MM.1S (cell line): ENCODE results near the gene MCU.

Experiments used
- DNase-seq: peaks from one replicate; pipeline ENCODE4 v3.0.0-alpha.2; 2015
- H2AFZ ChIP-seq: fragments of 300-600 bp; sonication (generic); 2 replicates; pipeline ENCODE4 v1.6.0; 2016; ENCODE audit warnings: antibody characterized with exemption, low read length
- H3F3A ChIP-seq: fragments of 300-600 bp; sonication (generic); 2 replicates; pipeline ENCODE4 v1.6.1; 2016; ENCODE audit warnings: mild to moderate bottlenecking, antibody characterized with exemption, low read length, moderate library complexity, mixed read lengths; ENCODE audit not compliant: insufficient read depth
- H3K27ac ChIP-seq: fragments of 300-600 bp; sonication (generic); 2 replicates; pipeline ENCODE4 v1.5.1; 2016; ENCODE audit warnings: mild to moderate bottlenecking, low read length
- H3K27me3 ChIP-seq: fragments of 300-600 bp; sonication (generic); replicated peaks from 2 replicates; pipeline ENCODE4 v1.6.0; 2016; ENCODE audit warnings: low read length; ENCODE audit not compliant: insufficient read depth
- H3K36me3 ChIP-seq: fragments of 300-600 bp; sonication (generic); replicated peaks from 2 replicates; pipeline ENCODE4 v1.6.1; 2016; ENCODE audit warnings: mild to moderate bottlenecking, low read length, mixed read lengths; ENCODE audit not compliant: insufficient read depth
- H3K4me1 ChIP-seq: fragments of 300-600 bp; sonication (generic); 2 replicates; pipeline ENCODE4 v1.6.1; 2016; ENCODE audit warnings: low read length, mixed read lengths
- H3K4me2 ChIP-seq: fragments of 300-600 bp; sonication (generic); 2 replicates; pipeline ENCODE4 v1.6.0; 2016; ENCODE audit warnings: low read depth, low read length
- H3K4me3 ChIP-seq: fragments of 300-600 bp; sonication (generic); 2 replicates; pipeline ENCODE4 v1.5.1; 2016; ENCODE audit warnings: low read length, mixed read lengths
- H3K79me2 ChIP-seq: fragments of 300-600 bp; sonication (generic); 2 replicates; pipeline ENCODE4 v1.6.1; 2016; ENCODE audit warnings: mixed run types, low read length, mixed read lengths
- H3K9ac ChIP-seq: fragments of 300-600 bp; sonication (generic); 2 replicates; pipeline ENCODE4 v1.6.1; 2016; ENCODE audit warnings: low read length, mixed read lengths
- H3K9me2 ChIP-seq: fragments of 300-600 bp; sonication (generic); replicated peaks from 2 replicates; pipeline ENCODE4 v1.6.1; 2016; ENCODE audit warnings: mild to moderate bottlenecking, low read length, mixed read lengths; ENCODE audit not compliant: insufficient read depth
- H3K9me3 ChIP-seq: fragments of 300-600 bp; sonication (generic); replicated peaks from 2 replicates; pipeline ENCODE4 v1.6.1; 2016; ENCODE audit warnings: mild to moderate bottlenecking, low read length, mixed read lengths; ENCODE audit not compliant: insufficient read depth
- H4K20me1 ChIP-seq: fragments of 300-600 bp; sonication (generic); 2 replicates; pipeline ENCODE4 v1.6.1; 2016; ENCODE audit warnings: mild to moderate bottlenecking, low read length, moderate library complexity, mixed read lengths; ENCODE audit not compliant: insufficient read depth
- EZH2 ChIP-seq: fragments of 300-600 bp; sonication (generic); optimal IDR thresholded peaks from 2 replicates; pipeline ENCODE3; 2017; ENCODE audit warnings: low read depth, mild to moderate bottlenecking, antibody characterized with exemption, low read length, mixed read lengths
- EZH2phosphoT487 ChIP-seq: fragments of 300-600 bp; sonication (generic); IDR thresholded peaks from 2 replicates; pipeline ENCODE4 v1.6.1; 2018; ENCODE audit warnings: antibody characterized with exemption, low read length
- TF ChIP-seq, protein P1 (sequence below): fragments of 300-600 bp; sonication (generic); IDR thresholded peaks from 2 replicates; pipeline ENCODE4 v1.5.1; 2016; ENCODE audit warnings: antibody characterized with exemption, low read length, mixed read lengths

Gene MCU

DNA sequence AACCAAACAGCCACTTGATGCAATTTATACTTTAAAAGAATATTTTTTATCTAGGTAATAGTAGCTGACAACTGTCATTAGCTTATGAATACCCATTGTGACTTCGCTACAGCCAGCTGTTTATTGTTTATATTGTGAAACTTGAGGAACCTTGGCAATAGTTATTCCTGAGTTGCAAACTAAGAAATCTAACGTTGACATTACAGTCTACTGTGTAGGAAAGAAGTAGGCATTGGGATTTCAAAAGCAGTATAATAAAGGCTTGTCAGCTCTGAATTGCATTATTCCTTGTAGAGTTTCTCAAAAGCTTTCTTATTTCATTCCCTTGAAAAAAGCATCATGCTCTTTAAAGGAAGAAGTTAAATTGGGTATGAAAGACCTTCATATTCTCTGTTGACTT, 158.9 kb downstream of the MCU start:
- H3K27me3 ChIP-seq, result no peaks in the 10 kb centered on the region
- no peak overlapping the region for H3K27ac ChIP-seq
- H3K4me1 ChIP-seq, result no peaks in the 10 kb centered on the region
- no peaks in the 10 kb centered on the region for H4K20me1 ChIP-seq
- H3K4me3 ChIP-seq, result no peak overlapping the region
- H3K9ac ChIP-seq, result no peak overlapping the region
- H3K9me2 ChIP-seq, result no peaks in the 10 kb centered on the region
- H2AFZ ChIP-seq, result no peak overlapping the region
- H3K79me2 ChIP-seq, result no peaks in the 10 kb centered on the region
- TF ChIP-seq, protein P1, sequence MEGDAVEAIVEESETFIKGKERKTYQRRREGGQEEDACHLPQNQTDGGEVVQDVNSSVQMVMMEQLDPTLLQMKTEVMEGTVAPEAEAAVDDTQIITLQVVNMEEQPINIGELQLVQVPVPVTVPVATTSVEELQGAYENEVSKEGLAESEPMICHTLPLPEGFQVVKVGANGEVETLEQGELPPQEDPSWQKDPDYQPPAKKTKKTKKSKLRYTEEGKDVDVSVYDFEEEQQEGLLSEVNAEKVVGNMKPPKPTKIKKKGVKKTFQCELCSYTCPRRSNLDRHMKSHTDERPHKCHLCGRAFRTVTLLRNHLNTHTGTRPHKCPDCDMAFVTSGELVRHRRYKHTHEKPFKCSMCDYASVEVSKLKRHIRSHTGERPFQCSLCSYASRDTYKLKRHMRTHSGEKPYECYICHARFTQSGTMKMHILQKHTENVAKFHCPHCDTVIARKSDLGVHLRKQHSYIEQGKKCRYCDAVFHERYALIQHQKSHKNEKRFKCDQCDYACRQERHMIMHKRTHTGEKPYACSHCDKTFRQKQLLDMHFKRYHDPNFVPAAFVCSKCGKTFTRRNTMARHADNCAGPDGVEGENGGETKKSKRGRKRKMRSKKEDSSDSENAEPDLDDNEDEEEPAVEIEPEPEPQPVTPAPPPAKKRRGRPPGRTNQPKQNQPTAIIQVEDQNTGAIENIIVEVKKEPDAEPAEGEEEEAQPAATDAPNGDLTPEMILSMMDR, result no peak
- no peak for TF ChIP-seq EZH2
- no peak for DNase-seq
- no peaks in the 10 kb centered on the region for H3K9me3 ChIP-seq
- no peaks in the 10 kb centered on the region for H3F3A ChIP-seq
- H3K4me2 ChIP-seq, result no peak overlapping the region
- H3K36me3 ChIP-seq, result no peaks in the 10 kb centered on the region

DNA sequence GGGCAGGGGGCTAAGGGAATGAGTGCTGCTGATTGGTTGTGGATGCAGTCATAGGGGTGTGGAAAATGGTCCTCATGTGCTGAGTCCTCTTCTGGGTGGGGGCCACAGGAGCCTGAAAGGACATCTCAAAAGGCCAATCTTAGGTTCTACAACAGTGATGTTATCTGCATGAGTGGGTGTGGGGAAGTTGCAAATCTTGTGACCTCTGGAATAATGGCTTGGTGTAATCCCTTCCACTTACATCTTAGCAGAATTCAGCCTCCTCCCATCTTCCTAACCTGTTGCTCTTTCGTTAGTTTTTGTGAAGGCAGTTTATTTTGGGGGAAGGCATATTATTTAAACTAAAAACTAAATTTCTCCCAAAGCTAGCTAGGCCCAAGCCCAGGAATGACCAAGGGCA, 159.6 kb downstream of the MCU start:
- Histone ChIP-seq H4K20me1 (no peaks in the 10 kb centered on the region), H3K9me2 (no peaks in the 10 kb centered on the region), H3K4me2 (no peak overlapping the region), H3K27ac (no peak overlapping the region), H3K4me3 (no peak overlapping the region), H3F3A (no peaks in the 10 kb centered on the region), H2AFZ (no peak overlapping the region), H3K9me3 (no peaks in the 10 kb centered on the region), H3K27me3 (no peaks in the 10 kb centered on the region), H3K4me1 (no peaks in the 10 kb centered on the region), H3K79me2 (no peaks in the 10 kb centered on the region), H3K36me3 (no peaks in the 10 kb centered on the region), H3K9ac (no peak overlapping the region)
- no peak for TF ChIP-seq EZH2phosphoT487
- TF ChIP-seq EZH2, result no peak
- TF ChIP-seq, protein P1, result no peak
- DNase-seq, result no peak

DNA sequence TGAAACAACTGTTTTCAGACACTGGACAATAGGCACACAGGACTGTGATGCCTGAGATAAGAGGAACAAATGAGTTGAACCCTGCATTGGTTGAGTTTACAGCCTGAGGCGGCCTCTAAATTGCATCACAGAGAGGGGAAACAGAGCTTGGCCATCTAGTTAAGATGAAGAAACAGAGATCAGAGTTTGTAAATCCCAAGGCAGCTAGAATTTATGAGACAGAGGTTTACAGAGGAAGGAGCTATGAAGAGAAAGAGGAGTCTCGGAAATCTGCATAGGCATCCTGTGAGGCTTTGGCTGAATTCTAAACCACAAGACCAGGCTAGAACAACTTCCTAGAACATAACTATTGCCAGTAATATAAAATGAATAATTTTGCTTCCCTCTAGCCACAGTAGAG, 160.6 kb downstream of the MCU start:
- H3K9me3 ChIP-seq, result no peaks in the 10 kb centered on the region
- H3K9ac ChIP-seq, result no peak overlapping the region
- H3K4me3 ChIP-seq, result no peak overlapping the region
- no peaks in the 10 kb centered on the region for H3K4me1 ChIP-seq
- no peak overlapping the region for H2AFZ ChIP-seq
- H3K27ac ChIP-seq, result no peak overlapping the region
- H4K20me1 ChIP-seq, result no peaks in the 10 kb centered on the region
- no peaks in the 10 kb centered on the region for H3K79me2 ChIP-seq
- H3K27me3 ChIP-seq, result no peaks in the 10 kb centered on the region
- H3K9me2 ChIP-seq, result no peaks in the 10 kb centered on the region
- TF ChIP-seq EZH2phosphoT487, result no peak
- TF ChIP-seq, protein P1, result no peak
- no peak for DNase-seq
- H3K4me2 ChIP-seq, result no peak overlapping the region
- no peaks in the 10 kb centered on the region for H3K36me3 ChIP-seq
- H3F3A ChIP-seq, result no peaks in the 10 kb centered on the region

DNA sequence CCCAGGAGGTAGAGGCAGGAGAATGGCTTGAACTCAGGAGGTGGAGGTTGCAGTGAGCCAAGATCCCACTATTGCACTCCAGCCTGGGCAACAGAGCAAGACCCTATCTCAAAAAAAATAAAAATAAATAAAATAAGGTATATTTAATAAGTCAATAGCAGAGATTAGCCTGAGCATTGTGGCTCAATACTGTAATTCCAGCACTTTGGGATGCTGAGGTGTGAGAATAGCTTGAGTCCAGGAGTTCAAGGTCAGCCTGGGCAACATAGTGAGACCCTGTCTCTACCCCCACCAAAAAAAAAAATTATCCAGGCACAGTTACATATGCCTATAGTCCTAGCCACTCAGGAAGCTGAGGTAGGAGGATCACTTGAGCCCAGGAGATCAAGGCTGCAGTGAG, 163.2 kb downstream of the MCU start:
- no peak overlapping the region for H3K4me2 ChIP-seq
- H3K79me2 ChIP-seq, result no peaks in the 10 kb centered on the region
- no peak overlapping the region for H3K9ac ChIP-seq
- no peak for DNase-seq
- no peaks in the 10 kb centered on the region for H4K20me1 ChIP-seq
- no peaks in the 10 kb centered on the region for H3K9me2 ChIP-seq
- no peaks in the 10 kb centered on the region for H3K4me1 ChIP-seq
- no peak overlapping the region for H3K27ac ChIP-seq
- TF ChIP-seq, protein P1, result no peak
- TF ChIP-seq EZH2 (no peak), EZH2phosphoT487 (no peak)
- no peaks in the 10 kb centered on the region for H3F3A ChIP-seq
- no peak overlapping the region for H2AFZ ChIP-seq
- no peaks in the 10 kb centered on the region for H3K9me3 ChIP-seq
- H3K36me3 ChIP-seq, result no peaks in the 10 kb centered on the region
- no peak overlapping the region for H3K4me3 ChIP-seq
- H3K27me3 ChIP-seq, result no peaks in the 10 kb centered on the region
